Brain microvascular endothelial cell (primary cell): Measurements from ENCODE around the gene TM4SF4.

Source experiments
- DNase-seq: peaks from one replicate; pipeline ENCODE4 v3.0.0-alpha.2; 2020
- H3K27ac ChIP-seq: fragments of 250-450 bp; sonication (Bioruptor Pico); 2 replicates; pipeline ENCODE4 v1.5.1; 2020; ENCODE audit warnings: mild to moderate bottlenecking, moderate library complexity
- H3K27me3 ChIP-seq: fragments of 250-450 bp; sonication (Bioruptor Pico); replicated peaks from 2 replicates; pipeline ENCODE4 v1.5.1; 2020; ENCODE audit warnings: mild to moderate bottlenecking
- H3K36me3 ChIP-seq: fragments of 250-450 bp; sonication (Bioruptor Pico); replicated peaks from 2 replicates; pipeline ENCODE4 v1.5.1; 2020; ENCODE audit warnings: mild to moderate bottlenecking
- H3K4me3 ChIP-seq: 2 replicates; pipeline ENCODE4 v1.5.1; 2011; ENCODE audit warnings: low read depth, mild to moderate bottlenecking, control low read depth, low read length, moderate library complexity
- CTCF ChIP-seq: IDR thresholded peaks from 2 replicates; pipeline ENCODE4 v1.5.1; 2011; ENCODE audit warnings: low read depth, mild to moderate bottlenecking, moderate library complexity, low read length, control low read depth, inconsistent platforms; ENCODE audit errors: missing control alignments
- in situ Hi-C: cut with HindIII; loops from 2 replicates; pipeline ENCODE4 v1.10.0; 2017; ENCODE audit warnings: low sequenced_read_pairs, low pct_ligation_motif_present

The TM4SF4 gene

GRCh38 chr3:149519912-149520311 lies 45.4 kb downstream of the TM4SF4 start:
- no peak overlapping the region for H3K27ac ChIP-seq
- no peaks in the 10 kb centered on the region for H3K27me3 ChIP-seq
- no peak for DNase-seq
- no peak for TF ChIP-seq CTCF
- no peak overlapping the region for H3K4me3 ChIP-seq
- H3K36me3 ChIP-seq = peaks cover 41% of the 10 kb centered on the region
- in situ Hi-C loops = loop anchor here (25.0 kb wide), 1 partner anchor 217 kb away; no protein-coding TSS in a partner anchor

- Histone ChIP-seq H3K27ac (no peak overlapping the region), H3K4me3 (no peak overlapping the region), H3K27me3 (no peaks in the 10 kb centered on the region), H3K36me3 (peaks cover 53% of the 10 kb centered on the region)
- DNase-seq = no peak
- TF ChIP-seq CTCF = no peak
- in situ Hi-C loops = loop anchor here (25.0 kb wide), 1 partner anchor 214 kb away; no protein-coding TSS in a partner anchor
Measured at GRCh38 chr3:149523512-149524299, 49.2 kb downstream of the TM4SF4 start.

GRCh38 chr3:149527531-149528339 lies 53.2 kb downstream of the TM4SF4 start:
- in situ Hi-C loops = no loop called here
- peak; percentile 62 for TF ChIP-seq CTCF
- peak overlapping the region; percentile 16 for H3K27ac ChIP-seq
- peaks cover 30% of the 10 kb centered on the region for H3K36me3 ChIP-seq
- H3K4me3 ChIP-seq = no peak overlapping the region
- no peaks in the 10 kb centered on the region for H3K27me3 ChIP-seq
- no peak for DNase-seq

- DNase-seq = no peak
- H3K27me3 ChIP-seq = no peaks in the 10 kb centered on the region
- H3K27ac ChIP-seq = peak overlapping the region; percentile 16
- peaks cover 31% of the 10 kb centered on the region for H3K36me3 ChIP-seq
- in situ Hi-C loops = no loop called here
- no peak for TF ChIP-seq CTCF
- no peak overlapping the region for H3K4me3 ChIP-seq
Measured at GRCh38 chr3:149528340-149528650, 53.8 kb downstream of the TM4SF4 start.

GRCh38 chr3:149529099-149529498 lies 54.6 kb downstream of the TM4SF4 start:
- no peak for DNase-seq
- in situ Hi-C loops = no loop called here
- Histone ChIP-seq H3K27ac (no peak overlapping the region), H3K27me3 (no peaks in the 10 kb centered on the region), H3K36me3 (peaks cover 26% of the 10 kb centered on the region), H3K4me3 (no peak overlapping the region)
- TF ChIP-seq CTCF = no peak
